Hepatocyte (in vitro differentiated cells): ENCODE measurements around the gene EVI5L. TPM values are rescaled to one million over a fixed set of nuclear protein-coding genes. Genes with fewer than 3 reads are reported as not detected.

Experiments
- DNase-seq: peaks from one replicate; pipeline ENCODE4 v3.0.0-alpha.2; 2016; ENCODE audit warnings: low spot score
- H2AFZ ChIP-seq: fragments of 200-600 bp; sonication (generic); 2 replicates; pipeline ENCODE4 v1.6.0; 2016; ENCODE audit warnings: antibody characterized with exemption, mild to moderate bottlenecking
- H3K27ac ChIP-seq: fragments of 200-600 bp; sonication (generic); 2 replicates; pipeline ENCODE4 v1.5.1; 2016; ENCODE audit warnings: mild to moderate bottlenecking
- H3K27me3 ChIP-seq: fragments of 200-600 bp; sonication (generic); 2 replicates; pipeline ENCODE4 v1.6.1; 2016
- H3K36me3 ChIP-seq: fragments of 200-600 bp; sonication (generic); replicated peaks from 2 replicates; pipeline ENCODE4 v1.5.1; 2016; ENCODE audit warnings: low read depth; ENCODE audit not compliant: insufficient read depth
- H3K4me1 ChIP-seq: fragments of 200-600 bp; sonication (generic); 2 replicates; pipeline ENCODE4 v1.5.1; 2016; ENCODE audit warnings: mild to moderate bottlenecking, moderate library complexity; ENCODE audit not compliant: insufficient read depth
- H3K4me2 ChIP-seq: fragments of 200-600 bp; sonication (generic); 2 replicates; pipeline ENCODE4 v1.6.0; 2016
- H3K4me3 ChIP-seq: fragments of 200-600 bp; sonication (generic); 2 replicates; pipeline ENCODE4 v1.5.1; 2016; ENCODE audit warnings: mild to moderate bottlenecking
- H3K79me2 ChIP-seq: fragments of 200-600 bp; sonication (generic); 2 replicates; pipeline ENCODE4 v1.6.0; 2017; ENCODE audit warnings: mild to moderate bottlenecking
- H3K9me2 ChIP-seq: fragments of 200-600 bp; sonication (generic); replicated peaks from 2 replicates; pipeline ENCODE4 v1.6.0; 2017; ENCODE audit warnings: mild to moderate bottlenecking; ENCODE audit not compliant: insufficient read depth
- H3K9me3 ChIP-seq: fragments of 200-600 bp; sonication (generic); 2 replicates; pipeline ENCODE4 v1.5.1; 2016; ENCODE audit warnings: low read depth, mild to moderate bottlenecking
- H4K20me1 ChIP-seq: fragments of 200-600 bp; sonication (generic); 2 replicates; pipeline ENCODE4 v1.6.0; 2016; ENCODE audit warnings: mild to moderate bottlenecking; ENCODE audit not compliant: insufficient read depth, poor library complexity, severe bottlenecking
- EZH2 ChIP-seq: fragments of 200-600 bp; sonication (generic); IDR thresholded peaks from 2 replicates; pipeline ENCODE4 v1.6.1; 2016; ENCODE audit warnings: antibody characterized with exemption, mild to moderate bottlenecking, borderline replicate concordance
- EZH2phosphoT487 ChIP-seq: fragments of 200-600 bp; sonication (generic); IDR thresholded peaks from one replicate; pipeline ENCODE4 v1.6.1; 2018; ENCODE audit warnings: antibody characterized with exemption, mild to moderate bottlenecking, low read depth, moderate library complexity; ENCODE audit not compliant: unreplicated experiment, severe bottlenecking
- WGBS: methylation state at CpG from one replicate; pipeline ENCODE4 v1.1.6; 2016; ENCODE audit warnings: low lambda C conversion rate; ENCODE audit errors: missing lambda C conversion rate; 5-methylcytosine and 5-hydroxymethylcytosine counted together
- polyA plus RNA-seq: library from polyadenylated mRNA; unstranded; fragments of >200 nt; fragmentation: Nextera tagmentation; extraction: Ambion mirVana; gene quantifications from 2 replicates; pipeline ENCODE4 v1.2.1, GENCODE V29; 2016
- total RNA-seq: library from RNA; depleted of rRNA; stranded (reverse); fragments of >200 nt; gene quantifications from 2 replicates; pipeline ENCODE4 v1.2.3, GENCODE V29; 2014
- TF ChIP-seq, protein P1 (sequence below): fragments of 200-600 bp; sonication (generic); IDR thresholded peaks from 2 replicates; pipeline ENCODE4 v1.5.1; 2016; ENCODE audit warnings: antibody characterized with exemption, mild to moderate bottlenecking; ENCODE audit not compliant: poor library complexity

The EVI5L gene
- total and polyA plus RNA-seq, 2 experiments from 2014 or later, result 10.7 to 11.5 TPM

GRCh38 chr19:7851623-7852500, 21.8 kb downstream of the EVI5L start:
- Histone ChIP-seq H3K27ac (no peak overlapping the region), H3K4me1 (peaks cover 4% of the 10 kb centered on the region), H3K36me3 (no peaks in the 10 kb centered on the region), H3K79me2 (no peaks in the 10 kb centered on the region), H3K27me3 (no peaks in the 10 kb centered on the region), H3K9me2 (no peaks in the 10 kb centered on the region), H4K20me1 (no peaks in the 10 kb centered on the region), H2AFZ (no peak overlapping the region), H3K4me3 (no peak overlapping the region), H3K9me3 (no peaks in the 10 kb centered on the region), H3K4me2 (no peak overlapping the region)
- TF ChIP-seq EZH2 (no peak), EZH2phosphoT487 (no peak)
- TF ChIP-seq, protein P1, sequence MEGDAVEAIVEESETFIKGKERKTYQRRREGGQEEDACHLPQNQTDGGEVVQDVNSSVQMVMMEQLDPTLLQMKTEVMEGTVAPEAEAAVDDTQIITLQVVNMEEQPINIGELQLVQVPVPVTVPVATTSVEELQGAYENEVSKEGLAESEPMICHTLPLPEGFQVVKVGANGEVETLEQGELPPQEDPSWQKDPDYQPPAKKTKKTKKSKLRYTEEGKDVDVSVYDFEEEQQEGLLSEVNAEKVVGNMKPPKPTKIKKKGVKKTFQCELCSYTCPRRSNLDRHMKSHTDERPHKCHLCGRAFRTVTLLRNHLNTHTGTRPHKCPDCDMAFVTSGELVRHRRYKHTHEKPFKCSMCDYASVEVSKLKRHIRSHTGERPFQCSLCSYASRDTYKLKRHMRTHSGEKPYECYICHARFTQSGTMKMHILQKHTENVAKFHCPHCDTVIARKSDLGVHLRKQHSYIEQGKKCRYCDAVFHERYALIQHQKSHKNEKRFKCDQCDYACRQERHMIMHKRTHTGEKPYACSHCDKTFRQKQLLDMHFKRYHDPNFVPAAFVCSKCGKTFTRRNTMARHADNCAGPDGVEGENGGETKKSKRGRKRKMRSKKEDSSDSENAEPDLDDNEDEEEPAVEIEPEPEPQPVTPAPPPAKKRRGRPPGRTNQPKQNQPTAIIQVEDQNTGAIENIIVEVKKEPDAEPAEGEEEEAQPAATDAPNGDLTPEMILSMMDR, result no peak
- WGBS, result 91% methylated on average over 26 of the region's 26 CpGs
- DNase-seq, result no peak

GRCh38 chr19:7852851-7853769, 23.1 kb downstream of the EVI5L start:
- Histone ChIP-seq H3K4me3 (no peak overlapping the region), H3K36me3 (no peaks in the 10 kb centered on the region), H3K4me1 (peaks cover 4% of the 10 kb centered on the region), H3K9me2 (no peaks in the 10 kb centered on the region), H4K20me1 (no peaks in the 10 kb centered on the region), H3K27me3 (no peaks in the 10 kb centered on the region), H3K4me2 (peak overlapping the region; percentile 64), H3K27ac (peak overlapping the region; percentile 85), H2AFZ (no peak overlapping the region), H3K79me2 (no peaks in the 10 kb centered on the region), H3K9me3 (no peaks in the 10 kb centered on the region)
- TF ChIP-seq EZH2 (no peak), EZH2phosphoT487 (no peak)
- TF ChIP-seq, protein P1, result peak; percentile 94
- 30% methylated on average over 45 of the region's 45 CpGs for WGBS
- DNase-seq, result peak; percentile 95

GRCh38 chr19:7853770-7854128, 23.7 kb downstream of the EVI5L start:
- Histone ChIP-seq H3K4me1 (peaks cover 4% of the 10 kb centered on the region), H4K20me1 (no peaks in the 10 kb centered on the region), H2AFZ (no peak overlapping the region), H3K4me3 (no peak overlapping the region), H3K4me2 (peak overlapping the region; percentile 64), H3K27me3 (no peaks in the 10 kb centered on the region), H3K36me3 (no peaks in the 10 kb centered on the region), H3K9me2 (no peaks in the 10 kb centered on the region), H3K27ac (peak overlapping the region; percentile 85), H3K79me2 (no peaks in the 10 kb centered on the region), H3K9me3 (no peaks in the 10 kb centered on the region)
- DNase-seq, result peak; percentile 68
- TF ChIP-seq, protein P1, result no peak
- TF ChIP-seq EZH2phosphoT487, result no peak
- TF ChIP-seq EZH2, result no peak
- 65% methylated on average over 12 of the region's 12 CpGs for WGBS
